ENCODE data around the gene GPC6.

DNA sequence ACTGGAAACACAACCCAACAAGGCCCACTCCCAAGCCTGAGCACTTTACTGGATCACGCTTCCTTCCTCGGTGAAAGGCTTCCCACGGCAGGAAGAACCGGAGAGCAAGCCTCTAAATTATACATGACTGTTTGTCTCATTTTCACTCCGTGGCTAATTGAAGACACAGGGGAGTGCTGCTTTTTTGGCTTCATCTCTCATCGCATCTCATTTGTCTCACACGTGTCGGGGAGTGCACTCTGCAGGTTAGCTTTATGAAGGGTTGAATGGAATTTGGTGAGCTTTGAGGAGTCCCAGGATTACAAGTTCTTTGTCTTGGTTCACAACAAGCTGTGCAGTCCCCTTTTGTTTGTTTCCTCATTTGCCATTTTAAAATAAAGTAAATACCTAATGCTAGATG lies 544.6 kb downstream of the GPC6 start:
- TF ChIP-seq CTCF (IDR thresholded peaks at IDR 0.05; ENCODE audit: insufficient read depth, low read length, poor library complexity, severe bottlenecking) (no peak), EZH2phosphoT487 (conservative IDR thresholded peaks at IDR 0.05; ENCODE audit: low read length) (no peak)
